HG02623 (cell line): ENCODE results near the gene LRRC59.
A peak's percentile ranks its signal among the peaks of the same experiment; 100 is the strongest.

Experiments used
- ATAC-seq: cut with Tn5 transposase; IDR thresholded peaks from one replicate; pipeline ENCODE4 v1.9.1; 2021; ENCODE audit warnings: moderate library complexity; ENCODE audit not compliant: unreplicated experiment

LRRC59 gene

GRCh38 chr17:50388728-50389127 is 8.6 kb downstream of the LRRC59 start:
- ATAC-seq = no peak

DNA sequence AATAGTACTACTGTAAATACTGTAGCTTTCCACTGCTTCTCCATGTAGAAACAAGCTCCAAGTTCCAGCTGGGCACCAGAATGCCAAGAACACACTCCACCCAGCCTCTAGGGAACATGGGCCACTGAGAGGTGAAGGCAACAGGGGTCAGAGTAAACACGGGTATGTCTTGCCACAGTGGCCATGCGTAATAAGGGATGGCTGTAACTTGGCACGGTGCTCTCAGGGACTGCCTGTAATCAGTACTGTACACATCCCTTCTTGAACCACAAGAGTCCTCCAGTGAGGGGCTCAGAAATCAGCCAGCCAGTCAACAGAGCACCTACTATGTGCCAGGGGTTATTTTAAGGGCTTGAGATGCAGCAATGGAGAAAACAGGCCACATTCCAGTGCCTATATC is 10.8 kb downstream of the LRRC59 start:
- no peak for ATAC-seq

- ATAC-seq = no peak
Measured at GRCh38 chr17:50382931-50383330, 14.4 kb downstream of the LRRC59 start.

GRCh38 chr17:50381920-50382319 is 15.4 kb downstream of the LRRC59 start:
- no peak for ATAC-seq

DNA sequence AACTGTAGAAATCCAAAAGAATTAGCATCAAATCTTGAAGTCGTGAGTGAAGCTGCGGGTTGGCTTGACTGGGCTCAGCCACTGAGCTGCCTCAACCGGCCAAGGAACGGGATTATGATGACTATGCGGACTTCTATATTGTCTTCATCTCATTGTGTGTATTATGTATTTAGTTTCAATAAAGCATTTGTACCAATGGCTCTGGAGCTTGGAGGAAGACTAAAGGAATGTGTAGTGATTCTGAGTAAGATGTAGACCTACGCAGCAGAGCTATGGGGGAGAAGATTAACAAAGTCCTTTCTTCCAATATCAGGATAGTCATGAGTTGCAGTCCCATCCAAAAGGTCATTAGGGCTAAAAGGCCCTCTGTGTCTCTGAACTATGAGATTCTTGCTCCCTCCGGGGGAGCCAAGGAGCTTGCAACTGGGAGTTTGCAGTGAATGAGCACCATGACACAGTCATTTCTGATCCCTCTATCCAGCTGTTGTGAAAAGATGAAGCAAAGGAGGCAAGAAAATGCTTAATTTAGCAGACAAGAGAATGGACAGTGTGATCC is 16.0 kb downstream of the LRRC59 start:
- ATAC-seq = no peak

GRCh38 chr17:50380369-50381259 is 16.7 kb downstream of the LRRC59 start:
- ATAC-seq = no peak

DNA sequence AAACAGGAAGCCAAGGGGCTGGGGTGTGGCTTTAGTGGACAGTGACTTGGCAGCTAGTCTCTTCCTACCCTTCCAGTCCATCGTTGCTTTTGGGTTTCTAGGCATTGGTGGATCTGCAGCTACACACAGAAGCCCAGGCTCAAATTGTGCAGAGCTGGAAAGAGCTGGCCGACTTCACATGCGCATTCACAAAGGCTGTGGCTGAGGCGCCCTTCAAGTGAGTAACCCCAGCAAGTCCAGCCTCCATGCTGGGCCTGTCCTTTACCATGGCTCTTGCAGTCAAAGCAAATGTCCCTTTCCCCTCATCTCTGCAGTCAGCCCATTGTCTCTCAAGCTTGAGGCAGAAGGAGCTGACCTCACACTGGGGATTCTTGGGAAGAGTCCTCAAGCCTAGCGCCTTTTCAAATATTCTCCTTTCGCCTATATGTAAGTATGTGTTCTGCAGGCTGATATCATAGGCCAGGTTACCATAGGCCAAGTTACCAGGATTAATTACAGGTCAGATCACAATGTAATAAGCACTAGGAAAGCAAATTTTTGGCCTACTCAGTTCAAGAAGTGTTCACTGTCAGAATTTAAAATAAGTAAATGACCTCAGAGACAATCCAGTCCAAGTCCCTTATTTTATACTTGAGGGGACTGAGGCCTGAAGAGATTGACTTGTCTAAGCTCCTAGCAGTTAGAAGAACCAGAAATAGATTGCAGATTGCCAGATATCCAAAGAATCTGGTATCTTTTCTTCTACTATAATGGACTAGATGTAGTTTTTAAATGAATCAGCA is 17.8 kb downstream of the LRRC59 start:
- no peak for ATAC-seq

DNA sequence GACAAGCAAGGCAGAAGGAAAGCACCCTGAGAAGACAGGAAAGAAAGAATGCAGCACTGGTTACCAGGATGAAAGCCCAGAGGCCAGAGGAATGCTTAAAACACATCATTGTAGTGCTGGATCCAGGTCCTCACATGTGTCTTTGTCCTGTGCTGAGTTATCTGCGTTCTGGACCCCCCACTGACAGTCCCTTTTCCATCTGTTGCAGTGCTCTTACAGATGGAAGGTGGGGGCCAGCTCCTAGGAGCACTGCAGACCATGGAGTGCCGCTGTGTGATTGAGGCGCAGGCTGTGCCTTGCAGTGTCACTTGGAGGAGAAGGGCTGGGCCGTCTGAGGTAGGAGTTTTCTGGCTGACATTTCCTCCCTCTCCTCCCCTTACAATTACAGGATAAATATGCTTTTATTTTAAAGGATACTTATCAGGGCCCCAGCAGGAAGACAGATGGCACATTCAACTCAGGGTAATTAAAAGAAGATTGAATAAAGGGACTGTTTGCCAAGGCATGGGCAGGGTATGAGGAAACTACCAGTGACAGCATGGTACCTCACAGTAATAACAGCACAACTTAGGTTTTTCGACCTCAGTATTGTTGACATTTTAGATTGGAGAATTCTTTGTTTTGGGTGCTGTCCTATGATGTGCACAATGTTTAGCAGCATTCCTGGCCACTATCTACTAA is 21.3 kb downstream of the LRRC59 start:
- no peak for ATAC-seq

- ATAC-seq = no peak
Measured at GRCh38 chr17:50373705-50374104, 23.6 kb downstream of the LRRC59 start.

DNA sequence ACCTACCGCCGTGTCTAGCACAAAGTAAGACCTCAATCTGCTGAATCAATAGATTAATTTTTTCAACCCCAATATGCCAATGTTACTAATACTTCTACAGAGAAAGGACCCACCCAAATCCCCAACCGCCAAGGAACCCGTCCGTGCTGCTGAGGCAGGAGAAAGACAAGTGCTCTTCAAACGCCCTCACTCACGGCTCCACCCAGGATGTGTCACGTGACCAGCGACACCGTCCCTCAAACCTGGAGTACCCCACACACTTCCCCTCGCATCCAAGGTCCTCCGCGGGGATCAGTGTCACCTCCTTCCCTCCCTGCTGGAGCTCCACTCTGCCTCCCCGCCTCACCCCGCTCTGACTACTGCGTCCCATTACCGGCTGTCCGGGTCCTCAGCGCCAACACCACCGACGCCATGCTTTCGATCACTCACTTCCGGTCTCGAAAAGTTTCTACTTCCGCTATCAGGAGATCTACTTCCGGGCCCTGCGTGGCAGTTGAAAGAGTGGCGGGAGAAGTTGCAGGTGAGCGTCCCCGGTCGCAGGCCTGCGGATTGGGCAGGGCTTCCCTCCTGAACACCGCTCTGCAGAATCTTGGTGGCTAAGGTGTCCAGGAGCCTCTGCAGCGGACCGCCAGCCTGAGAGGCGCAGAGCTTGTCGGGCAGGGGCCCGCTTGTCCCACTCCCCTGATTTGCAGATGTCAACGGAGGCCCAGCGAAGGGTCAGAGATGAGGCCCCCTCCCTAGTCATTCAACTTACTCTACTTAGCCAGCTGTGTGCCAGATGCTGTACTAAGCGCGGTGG is 24.4 kb downstream of the LRRC59 start, which contains the start of the genes EME1 and MRPL27:
Gene EME1, plus strand, starts transcription at position 472 of the 799 bp plus-strand sequence. CDS start 1,980 bp downstream, outside the sequence.
Gene MRPL27, minus strand, starts transcription at position 427 of the 799 bp plus-strand sequence. Its CDS starts 14 bp downstream, at position 413.
- peak; percentile 83 for ATAC-seq

- ATAC-seq = no peak
Measured at GRCh38 chr17:50372222-50372757, 25.0 kb downstream of the LRRC59 start.

DNA sequence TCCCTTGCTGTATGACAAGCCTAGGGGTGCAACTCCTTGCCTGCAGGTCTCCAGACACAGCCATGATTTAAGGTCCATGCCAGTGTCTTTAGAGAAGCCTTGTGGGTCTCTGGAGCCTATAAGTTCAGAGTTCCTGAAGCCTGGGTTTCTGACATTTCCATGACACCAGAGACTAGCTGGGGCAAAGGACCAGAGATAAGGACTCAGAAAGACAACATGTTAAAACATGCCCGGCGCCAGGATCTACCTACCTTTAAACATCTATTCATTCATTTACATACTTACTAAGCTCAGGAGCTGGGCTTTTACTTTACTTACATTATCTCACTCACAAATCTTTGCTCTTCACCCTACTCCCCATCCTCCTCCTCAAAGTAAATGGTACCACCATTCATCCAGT is 25.8 kb downstream of the LRRC59 start:
- no peak for ATAC-seq

- no peak for ATAC-seq
Measured at GRCh38 chr17:50370052-50370451, 27.3 kb downstream of the LRRC59 start.

DNA sequence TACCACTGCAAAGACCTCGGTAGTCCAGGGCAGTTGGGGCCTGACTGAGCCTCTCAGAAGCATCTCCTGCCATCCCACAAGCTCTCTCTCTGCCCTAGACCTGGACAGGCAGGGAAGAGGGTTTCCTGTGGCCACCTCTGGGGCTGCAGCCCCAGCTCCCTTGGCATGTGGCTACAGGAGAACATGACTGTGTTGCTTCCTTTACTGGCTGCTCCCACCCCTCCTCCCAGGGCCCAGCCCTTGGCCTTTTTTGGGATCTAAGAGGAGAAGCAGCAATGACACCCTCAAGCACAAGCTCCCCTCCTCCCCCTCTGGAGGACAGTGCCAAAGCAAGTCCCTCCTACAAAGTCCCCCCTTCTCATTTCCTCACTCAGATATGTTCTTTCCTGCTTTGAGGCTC is 29.9 kb downstream of the LRRC59 start:
- ATAC-seq = no peak

DNA sequence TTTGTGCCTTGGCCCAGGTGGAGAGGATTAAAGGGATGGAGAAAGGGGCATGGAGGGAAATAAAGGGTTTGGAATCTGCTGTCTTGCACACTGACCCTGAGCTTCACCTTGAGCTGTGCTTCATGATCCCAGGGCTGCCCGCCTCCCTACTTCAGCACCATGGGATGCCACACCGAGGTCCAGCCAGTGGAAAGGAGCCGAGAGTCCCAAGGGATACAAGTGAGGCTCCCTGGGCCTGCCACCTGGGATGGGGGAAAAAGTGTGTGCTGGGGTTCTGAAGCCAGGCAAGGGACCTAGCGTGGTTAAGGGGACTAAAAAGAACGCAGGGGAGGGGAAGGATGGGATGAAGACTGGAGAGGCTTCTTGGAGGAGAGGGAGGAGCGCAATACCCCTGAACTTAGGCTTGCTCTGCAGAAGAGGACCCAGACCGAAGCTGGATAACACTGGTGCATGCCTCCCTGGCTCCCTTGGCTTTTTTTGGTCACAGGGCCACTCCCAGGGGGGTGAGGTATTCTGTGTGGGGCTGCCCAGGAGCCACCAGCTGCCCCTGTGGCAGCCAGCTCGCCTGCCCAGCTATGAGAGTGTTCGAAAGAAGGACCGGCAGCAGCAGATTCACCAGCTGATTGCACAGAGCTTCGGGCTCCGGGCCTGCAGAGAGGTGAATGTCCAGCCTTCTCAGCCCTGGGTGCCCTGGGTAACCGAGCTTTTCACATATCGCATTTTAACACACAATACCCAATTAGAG is 31.5 kb downstream of the LRRC59 start:
- no peak for ATAC-seq

DNA sequence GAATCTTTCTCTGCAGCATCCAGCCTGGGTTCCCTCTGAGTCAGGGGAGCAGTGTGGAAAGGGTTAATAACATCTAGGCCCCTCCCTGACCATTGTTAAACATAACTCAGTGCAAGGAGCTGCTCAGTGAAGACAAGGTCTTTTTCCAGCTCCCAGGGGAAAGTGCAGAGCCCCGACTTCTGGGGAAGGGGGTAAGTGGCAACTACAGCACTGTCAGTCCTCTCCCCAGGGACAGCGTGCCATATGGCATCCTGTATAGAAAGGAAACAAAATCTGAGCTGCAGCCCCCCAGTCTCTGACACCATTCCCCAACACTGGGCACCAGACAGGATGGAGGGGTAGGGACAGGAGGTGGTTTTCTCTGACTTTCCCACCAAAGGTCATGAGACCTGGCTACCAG is 32.2 kb downstream of the LRRC59 start:
- no peak for ATAC-seq

DNA sequence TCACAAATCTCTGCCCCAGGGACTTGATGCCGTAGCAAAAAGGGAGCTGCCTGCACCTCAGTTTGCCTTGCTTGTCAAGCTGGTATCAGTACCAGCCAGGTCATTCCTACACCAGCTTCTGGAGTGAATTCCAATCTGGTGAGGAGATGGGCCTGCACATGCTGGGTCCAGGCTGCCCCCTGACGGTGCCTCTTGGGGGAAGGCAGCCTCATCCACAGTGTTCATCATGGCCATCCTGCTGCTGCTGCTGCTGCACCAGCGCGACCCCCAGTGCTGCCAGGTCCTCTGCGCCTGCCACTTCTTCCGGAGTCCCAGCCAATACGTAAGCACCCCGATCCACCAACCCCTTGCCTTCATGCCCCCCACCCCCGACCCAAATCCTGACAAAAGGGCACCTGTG is 32.6 kb downstream of the LRRC59 start:
- ATAC-seq = no peak

GRCh38 chr17:50364061-50364458 is 33.3 kb downstream of the LRRC59 start:
- no peak for ATAC-seq
